Mesothelial cell of epicardium (in vitro differentiated cells): ENCODE results near the gene PRKN. TPM values are rescaled to one million over a fixed set of nuclear protein-coding genes. Genes with fewer than 3 reads are reported as not detected.

Experiments
- DNase-seq, 2 experiments: peaks; one replicate each; pipeline ENCODE4 v3.0.0; 2021; ENCODE audit warnings: low spot score in 2 of 2; ENCODE audit not compliant: unreplicated experiment in 2 of 2
- H3K27ac Mint-ChIP-seq: 2 replicates; pipeline ENCODE4 v1.8.0; 2021; ENCODE audit warnings: mixed read lengths
- H3K27me3 Mint-ChIP-seq: 2 replicates; pipeline ENCODE4 v1.8.0; 2021; ENCODE audit warnings: low read depth, mixed read lengths
- H3K36me3 Mint-ChIP-seq: 2 replicates; pipeline ENCODE4 v1.8.0; 2021; ENCODE audit warnings: mixed read lengths
- H3K4me1 Mint-ChIP-seq: 2 replicates; pipeline ENCODE4 v1.8.0; 2021; ENCODE audit warnings: mixed read lengths
- H3K4me3 Mint-ChIP-seq: 2 replicates; pipeline ENCODE4 v1.8.0; 2021; ENCODE audit warnings: mild to moderate bottlenecking, moderate library complexity, mixed read lengths
- H3K9me3 Mint-ChIP-seq: 2 replicates; pipeline ENCODE4 v1.8.0; 2021; ENCODE audit warnings: mixed read lengths
- CTCF ChIP-seq: fragments of 200-600 bp; sonication (generic); IDR thresholded peaks from one replicate; pipeline ENCODE4 v1.5.0; 2021; ENCODE audit warnings: antibody characterized with exemption; ENCODE audit not compliant: unreplicated experiment
- total RNA-seq: library from RNA; stranded (reverse); gene quantifications from 3 replicates; pipeline ENCODE4 v1.2.1, GENCODE V29; 2021

PRKN gene
- total RNA-seq, 1 donor from 2014 or later: 7.6 TPM

GRCh38 chr6:161365633-161366032 lies 1361.9 kb downstream of the PRKN start:
- TF ChIP-seq CTCF: no peak
- DNase-seq: no peak
- no peak overlapping the region for H3K27ac Mint-ChIP-seq
- H3K36me3 Mint-ChIP-seq: peaks cover 5% of the 10 kb centered on the region
- no peak overlapping the region for H3K4me3 Mint-ChIP-seq
- peaks cover 15% of the 10 kb centered on the region for H3K9me3 Mint-ChIP-seq
- H3K4me1 Mint-ChIP-seq: no peaks in the 10 kb centered on the region
- H3K27me3 Mint-ChIP-seq: no peaks in the 10 kb centered on the region

- no peak overlapping the region for H3K4me3 Mint-ChIP-seq
- H3K36me3 Mint-ChIP-seq: peaks cover 5% of the 10 kb centered on the region
- TF ChIP-seq CTCF: no peak
- no peak overlapping the region for H3K27ac Mint-ChIP-seq
- no peaks in the 10 kb centered on the region for H3K27me3 Mint-ChIP-seq
- H3K9me3 Mint-ChIP-seq: peaks cover 15% of the 10 kb centered on the region
- DNase-seq: no peak
- no peaks in the 10 kb centered on the region for H3K4me1 Mint-ChIP-seq
Observed at GRCh38 chr6:161363286-161363685, 1364.3 kb downstream of the PRKN start.

DNA sequence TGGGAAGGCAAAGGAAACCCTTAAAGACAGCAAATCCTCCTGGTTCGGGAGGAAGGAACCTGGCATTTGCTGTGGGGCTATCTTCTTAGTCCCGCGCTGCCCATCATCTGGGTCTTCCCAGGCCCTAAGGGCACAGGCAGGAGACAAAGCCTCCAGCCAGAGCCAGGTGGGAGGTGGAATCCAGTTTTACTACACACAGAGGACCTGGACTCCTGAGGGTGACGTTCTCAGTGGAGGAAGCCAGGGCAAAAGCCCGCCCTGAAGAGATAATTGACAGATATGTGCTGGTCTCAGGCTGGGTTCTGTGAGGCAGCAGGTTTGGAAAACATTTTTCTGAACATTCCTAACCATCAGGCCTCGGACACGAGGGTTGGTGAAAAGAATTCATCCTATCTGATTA lies 1365.3 kb downstream of the PRKN start:
- no peak overlapping the region for H3K27ac Mint-ChIP-seq
- no peak overlapping the region for H3K4me3 Mint-ChIP-seq
- no peak for DNase-seq
- peaks cover 5% of the 10 kb centered on the region for H3K36me3 Mint-ChIP-seq
- H3K4me1 Mint-ChIP-seq: no peaks in the 10 kb centered on the region
- H3K27me3 Mint-ChIP-seq: no peaks in the 10 kb centered on the region
- peaks cover 15% of the 10 kb centered on the region for H3K9me3 Mint-ChIP-seq
- no peak for TF ChIP-seq CTCF

DNA sequence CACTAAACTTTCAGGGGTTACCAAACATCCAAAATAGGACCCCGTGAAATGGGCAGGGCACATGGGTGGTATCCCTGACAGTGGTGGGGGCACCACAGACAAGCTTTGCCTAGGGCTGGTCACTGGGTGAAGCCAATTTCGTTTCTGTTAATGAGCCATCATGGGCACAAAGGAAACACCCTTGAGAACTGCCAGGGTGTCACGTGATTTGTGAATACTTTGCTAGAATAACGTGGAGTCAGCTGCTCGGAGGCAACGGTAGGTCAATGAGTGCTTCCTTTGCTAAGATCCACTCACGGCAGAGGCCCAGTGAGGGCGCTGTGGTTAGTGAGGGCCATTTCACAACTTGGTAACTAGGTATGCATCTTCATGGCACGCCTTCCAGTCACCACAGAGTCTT lies 1366.0 kb downstream of the PRKN start:
- Mint-ChIP-seq H3K4me1 (no peaks in the 10 kb centered on the region), H3K9me3 (peaks cover 15% of the 10 kb centered on the region), H3K27me3 (no peaks in the 10 kb centered on the region), H3K4me3 (no peak overlapping the region), H3K36me3 (peaks cover 5% of the 10 kb centered on the region), H3K27ac (no peak overlapping the region)
- DNase-seq: no peak
- TF ChIP-seq CTCF: no peak

- Mint-ChIP-seq H3K27ac (no peak overlapping the region), H3K9me3 (peaks cover 15% of the 10 kb centered on the region), H3K4me1 (no peaks in the 10 kb centered on the region), H3K4me3 (no peak overlapping the region), H3K36me3 (peaks cover 5% of the 10 kb centered on the region), H3K27me3 (no peaks in the 10 kb centered on the region)
- DNase-seq: no peak
- no peak for TF ChIP-seq CTCF
Observed at GRCh38 chr6:161360520-161360919, 1367.0 kb downstream of the PRKN start.

DNA sequence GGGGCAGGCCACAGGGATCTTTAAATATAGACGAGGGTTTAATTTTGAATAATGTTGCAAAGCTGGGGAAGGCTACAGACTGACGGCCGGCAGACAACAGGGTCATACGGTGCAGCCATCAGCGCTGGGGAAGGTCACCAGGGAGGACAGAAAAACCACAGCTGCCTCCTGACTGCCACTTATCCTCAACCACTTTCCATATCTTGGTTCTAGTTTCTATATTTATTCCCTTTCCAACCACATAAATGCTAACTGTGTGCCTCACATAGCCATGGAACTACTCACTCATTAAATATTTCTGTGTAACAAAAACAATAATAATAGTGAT lies 1368.0 kb downstream of the PRKN start:
- no peak for TF ChIP-seq CTCF
- no peak overlapping the region for H3K4me3 Mint-ChIP-seq
- no peak for DNase-seq
- no peaks in the 10 kb centered on the region for H3K4me1 Mint-ChIP-seq
- peaks cover 15% of the 10 kb centered on the region for H3K9me3 Mint-ChIP-seq
- H3K36me3 Mint-ChIP-seq: peaks cover 5% of the 10 kb centered on the region
- no peaks in the 10 kb centered on the region for H3K27me3 Mint-ChIP-seq
- H3K27ac Mint-ChIP-seq: no peak overlapping the region
